Skeletal muscle tissue (tissue), 4 donors: ENCODE measurements around the gene SUCLG2. TPM values are rescaled to one million over a fixed set of nuclear protein-coding genes. Genes with fewer than 3 reads are reported as not detected.

Source experiments
- H3K27ac ChIP-seq: one replicate; pipeline ENCODE4 v1.7.0; 2013; ENCODE audit warnings: mild to moderate bottlenecking, low read depth, low read length, inconsistent platforms
- H3K27me3 ChIP-seq, 3 donors: one replicate each; pipeline ENCODE4 v1.7.0; 2013; ENCODE audit warnings: low read length in 3 of 3; ENCODE audit not compliant: control insufficient read depth in 3 of 3, insufficient read depth in 3 of 3
- H3K36me3 ChIP-seq, 3 donors: one replicate each; pipeline ENCODE4 v1.7.0; 2013; ENCODE audit warnings: low read length in 3 of 3; ENCODE audit not compliant: control insufficient read depth in 3 of 3, insufficient read depth in 3 of 3
- H3K4me1 ChIP-seq, 3 donors: one replicate each; pipeline ENCODE4 v1.7.0; 2013; ENCODE audit warnings: low read length in 3 of 3, mild to moderate bottlenecking in 3 of 3; ENCODE audit not compliant: control insufficient read depth in 3 of 3, insufficient read depth in 3 of 3
- H3K4me3 ChIP-seq, 3 donors: one replicate each; pipeline ENCODE4 v1.7.0; 2013; ENCODE audit warnings: low read length in 3 of 3
- H3K9ac ChIP-seq, 3 donors: one replicate each; pipeline ENCODE4 v1.7.0; 2013; ENCODE audit warnings: low read length in 3 of 3, mild to moderate bottlenecking in 3 of 3, moderate library complexity in 2 of 3, low read depth in 1 of 3
- H3K9me3 ChIP-seq, 3 donors: one replicate each; pipeline ENCODE4 v1.7.0; 2013; ENCODE audit warnings: low read length in 3 of 3; ENCODE audit not compliant: control insufficient read depth in 3 of 3
- total RNA-seq: library from RNA; depleted of rRNA; stranded (reverse); fragments of >200 nt; gene quantifications from one replicate; pipeline ENCODE4 v1.2.3, GENCODE V29; 2014
- donor health status: Osteomylitis.

The SUCLG2 gene
- total RNA-seq, 1 donor from 2014 or later: 38.1 TPM

GRCh38 chr3:67484085-67484484 lies 170.3 kb downstream of the SUCLG2 start:
- H3K36me3 ChIP-seq: no peaks in the 10 kb centered on the region
- H3K4me3 ChIP-seq: no peak overlapping the region
- no peak overlapping the region for H3K9ac ChIP-seq
- H3K9me3 ChIP-seq: no peaks in the 10 kb centered on the region
- no peaks in the 10 kb centered on the region for H3K4me1 ChIP-seq
- no peak overlapping the region for H3K27ac ChIP-seq
- H3K27me3 ChIP-seq: no peaks in the 10 kb centered on the region

- no peaks in the 10 kb centered on the region for H3K4me1 ChIP-seq
- H3K9me3 ChIP-seq: no peaks in the 10 kb centered on the region
- H3K4me3 ChIP-seq: no peak overlapping the region
- H3K27ac ChIP-seq: no peak overlapping the region
- peaks cover 0 to 3% (median 0%) of the 10 kb centered on the region in 3 donors for H3K36me3 ChIP-seq
- H3K27me3 ChIP-seq: no peaks in the 10 kb centered on the region
- H3K9ac ChIP-seq: no peak overlapping the region
Measured at GRCh38 chr3:67481126-67481525, 173.3 kb downstream of the SUCLG2 start.

- Histone ChIP-seq H3K27ac (no peak overlapping the region), H3K4me3 (no peak overlapping the region), H3K27me3 (no peaks in the 10 kb centered on the region), H3K9me3 (no peaks in the 10 kb centered on the region), H3K4me1 (no peaks in the 10 kb centered on the region), H3K9ac (no peak overlapping the region), H3K36me3 (peaks cover 0 to 7% (median 0%) of the 10 kb centered on the region in 3 donors)
Measured at GRCh38 chr3:67478423-67478822, 176.0 kb downstream of the SUCLG2 start.

- Histone ChIP-seq H3K27me3 (no peaks in the 10 kb centered on the region), H3K9ac (no peak overlapping the region), H3K4me3 (no peak overlapping the region), H3K9me3 (no peaks in the 10 kb centered on the region), H3K36me3 (peaks cover 0 to 7% (median 4%) of the 10 kb centered on the region in 3 donors), H3K27ac (no peak overlapping the region), H3K4me1 (no peaks in the 10 kb centered on the region)
Measured at GRCh38 chr3:67474311-67474710, 180.1 kb downstream of the SUCLG2 start.

GRCh38 chr3:67472674-67473201 lies 181.7 kb downstream of the SUCLG2 start:
- Histone ChIP-seq H3K27me3 (no peaks in the 10 kb centered on the region), H3K4me3 (no peak overlapping the region), H3K27ac (no peak overlapping the region), H3K36me3 (peaks cover 0 to 7% (median 6%) of the 10 kb centered on the region in 3 donors), H3K4me1 (no peaks in the 10 kb centered on the region), H3K9ac (no peak overlapping the region), H3K9me3 (no peaks in the 10 kb centered on the region)

- Histone ChIP-seq H3K4me3 (no peak overlapping the region), H3K27me3 (no peaks in the 10 kb centered on the region), H3K9ac (no peak overlapping the region), H3K9me3 (no peaks in the 10 kb centered on the region), H3K4me1 (no peaks in the 10 kb centered on the region), H3K36me3 (peaks cover 0 to 6% (median 4%) of the 10 kb centered on the region in 3 donors), H3K27ac (no peak overlapping the region)
Measured at GRCh38 chr3:67470207-67470606, 184.2 kb downstream of the SUCLG2 start.

- no peak overlapping the region for H3K9ac ChIP-seq
Measured at GRCh38 chr3:67468511-67468910, 185.9 kb downstream of the SUCLG2 start.

GRCh38 chr3:67463656-67464055 lies 190.8 kb downstream of the SUCLG2 start:
- no peaks in the 10 kb centered on the region for H3K27me3 ChIP-seq
- no peak overlapping the region for H3K4me3 ChIP-seq
- no peak overlapping the region for H3K27ac ChIP-seq
- H3K9me3 ChIP-seq: no peaks in the 10 kb centered on the region
- H3K36me3 ChIP-seq: peaks cover 0 to 2% (median 0%) of the 10 kb centered on the region in 3 donors
- no peaks in the 10 kb centered on the region for H3K4me1 ChIP-seq
- H3K9ac ChIP-seq: no peak overlapping the region

More at GRCh38 chr3:67468511-67468910, 185.9 kb downstream of the SUCLG2 start:
- no peak overlapping the region for H3K27ac ChIP-seq
- no peaks in the 10 kb centered on the region for H3K9me3 ChIP-seq
- peaks cover 0 to 6% (median 0%) of the 10 kb centered on the region in 3 donors for H3K36me3 ChIP-seq
- H3K4me1 ChIP-seq: no peaks in the 10 kb centered on the region
- H3K4me3 ChIP-seq: no peak overlapping the region
- no peaks in the 10 kb centered on the region for H3K27me3 ChIP-seq

- no peak overlapping the region for H3K9ac ChIP-seq
- no peaks in the 10 kb centered on the region for H3K9me3 ChIP-seq
- no peaks in the 10 kb centered on the region for H3K36me3 ChIP-seq
- H3K4me3 ChIP-seq: no peak overlapping the region
- H3K27ac ChIP-seq: no peak overlapping the region
- H3K27me3 ChIP-seq: no peaks in the 10 kb centered on the region
- no peaks in the 10 kb centered on the region for H3K4me1 ChIP-seq
Measured at GRCh38 chr3:67462187-67462586, 192.2 kb downstream of the SUCLG2 start.

- no peaks in the 10 kb centered on the region for H3K36me3 ChIP-seq
- no peak overlapping the region for H3K27ac ChIP-seq
- H3K27me3 ChIP-seq: no peaks in the 10 kb centered on the region
- no peak overlapping the region for H3K4me3 ChIP-seq
- H3K9ac ChIP-seq: no peak overlapping the region
- H3K9me3 ChIP-seq: no peaks in the 10 kb centered on the region
- H3K4me1 ChIP-seq: no peaks in the 10 kb centered on the region
Measured at GRCh38 chr3:67461667-67462142, 192.7 kb downstream of the SUCLG2 start.
